Measurements from ENCODE around the gene PTPMT1.
A peak's percentile ranks its signal among the peaks of the same experiment; 100 is the strongest.

The PTPMT1 gene

DNA sequence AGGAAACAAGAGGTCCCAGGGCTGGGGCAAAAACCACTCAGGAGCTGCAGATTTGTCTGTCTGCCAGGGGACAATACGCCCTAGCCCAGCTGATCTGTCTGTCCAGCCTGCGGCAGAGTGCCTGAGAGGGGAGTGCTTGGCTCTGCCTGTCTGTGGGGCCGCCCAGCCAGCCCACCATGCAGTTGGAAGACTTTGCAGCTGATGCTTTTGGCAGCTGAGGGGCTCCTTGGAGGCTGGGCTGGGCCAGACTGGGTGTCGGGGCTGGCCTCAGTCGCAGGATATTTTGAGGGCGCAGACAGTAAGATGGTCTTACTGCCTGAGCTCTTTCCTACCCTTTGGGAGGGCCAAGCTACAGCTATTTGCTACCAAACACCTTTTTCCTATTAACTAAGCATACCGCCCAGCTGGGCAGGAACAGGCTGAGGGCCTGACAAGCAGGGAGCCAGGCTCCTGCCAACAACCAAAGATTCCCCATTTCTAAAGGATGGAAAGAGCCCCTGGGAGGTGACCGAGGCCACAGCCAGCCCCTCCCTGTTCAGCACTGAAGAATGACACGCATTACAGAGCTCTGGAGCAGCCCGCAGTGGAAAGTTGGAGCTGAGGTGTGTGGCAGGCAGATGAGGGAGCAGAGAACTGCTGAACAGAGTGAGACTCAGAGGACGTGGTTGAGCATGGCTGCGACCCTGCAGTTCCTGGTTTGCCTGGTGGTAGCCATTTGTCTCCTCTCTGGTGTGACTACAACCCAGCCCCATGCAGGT lies 20.9 kb downstream of the PTPMT1 start, which contains the start of gene FAM180B:
FAM180B (plus strand) TSS at position 581 of the 758 bp plus-strand sequence; CDS start at position 672, 91 bp downstream.
- no peak for DNase-seq

GRCh38 chr11:47587039-47587716 lies 21.8 kb downstream of the PTPMT1 start:
- DNase-seq, result no peak

DNA sequence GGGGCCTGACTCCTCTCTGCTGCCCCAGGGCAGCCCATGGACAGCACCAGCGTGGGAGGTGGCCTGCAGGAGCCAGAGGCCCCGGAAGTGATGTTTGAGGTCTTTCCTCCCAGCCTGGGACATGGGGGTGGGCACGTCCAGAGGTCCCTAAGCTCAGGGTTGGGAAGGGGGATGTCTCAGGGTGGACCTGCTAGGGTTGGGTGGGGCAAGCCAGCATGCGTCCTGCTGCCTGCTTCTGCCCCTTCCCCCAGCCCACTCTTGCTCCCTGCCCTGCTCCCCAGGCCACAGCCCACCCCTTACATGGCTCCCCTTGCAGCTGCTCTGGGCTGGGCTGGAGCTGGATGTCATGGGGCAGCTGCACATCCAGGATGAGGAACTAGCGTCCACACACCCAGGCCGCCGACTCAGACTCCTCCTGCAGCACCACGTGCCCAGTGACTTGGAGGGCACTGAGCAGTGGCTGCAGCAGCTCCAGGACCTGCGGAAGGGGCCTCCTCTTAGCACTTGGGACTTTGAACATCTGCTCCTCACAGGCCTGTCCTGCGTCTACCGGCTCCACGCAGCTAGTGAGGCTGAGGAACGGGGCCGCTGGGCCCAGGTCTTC lies 22.4 kb downstream of the PTPMT1 start:
- no peak for DNase-seq

DNA sequence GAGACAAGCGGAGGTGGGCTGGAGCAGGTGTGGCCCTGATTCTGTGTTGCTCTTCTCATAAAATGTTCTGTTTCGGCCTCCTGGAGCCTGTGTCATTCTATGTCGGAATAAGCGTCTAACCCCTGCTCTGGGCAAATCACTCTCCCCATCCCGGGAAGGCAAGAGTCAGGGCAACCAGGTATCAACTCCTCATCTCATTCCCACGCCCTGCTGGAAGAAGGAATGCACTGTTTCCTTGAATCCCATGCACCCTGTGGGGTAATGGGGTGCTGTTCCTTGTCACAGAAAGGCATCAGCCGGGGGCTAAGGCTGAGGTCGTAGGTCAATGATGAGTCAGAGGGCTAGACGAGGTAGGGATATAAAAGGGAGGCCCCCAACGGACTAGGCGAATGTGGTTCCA lies 23.7 kb downstream of the PTPMT1 start:
- no peak for DNase-seq

- DNase-seq, result no peak
Observed at GRCh38 chr11:47589584-47589976, 24.2 kb downstream of the PTPMT1 start.

GRCh38 chr11:47589977-47590861 lies 24.8 kb downstream of the PTPMT1 start:
- DNase-seq, result peak; percentile 88

DNA sequence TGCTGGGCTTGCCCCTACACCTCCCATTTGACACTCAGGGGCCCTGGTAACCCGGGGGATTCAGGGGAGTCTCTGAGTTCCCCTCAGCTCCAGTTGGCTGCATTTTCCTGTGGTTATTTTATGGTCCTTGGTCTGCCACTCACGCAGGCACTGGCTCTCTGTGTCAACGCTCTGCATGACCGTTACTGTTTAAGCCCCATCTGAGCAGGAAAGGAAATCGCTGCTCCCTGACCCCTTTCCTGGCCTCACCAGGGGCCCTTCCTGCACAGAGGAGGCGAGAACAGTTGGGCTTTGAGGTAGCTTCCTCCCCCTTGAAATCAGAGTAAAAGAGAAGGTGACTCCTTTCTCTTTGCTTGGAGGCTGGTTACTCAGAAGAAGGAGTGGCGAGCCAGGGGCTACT lies 26.4 kb downstream of the PTPMT1 start:
- peak; percentile 13 for DNase-seq

GRCh38 chr11:47592251-47592650 lies 26.9 kb downstream of the PTPMT1 start:
- DNase-seq, result no peak

DNA sequence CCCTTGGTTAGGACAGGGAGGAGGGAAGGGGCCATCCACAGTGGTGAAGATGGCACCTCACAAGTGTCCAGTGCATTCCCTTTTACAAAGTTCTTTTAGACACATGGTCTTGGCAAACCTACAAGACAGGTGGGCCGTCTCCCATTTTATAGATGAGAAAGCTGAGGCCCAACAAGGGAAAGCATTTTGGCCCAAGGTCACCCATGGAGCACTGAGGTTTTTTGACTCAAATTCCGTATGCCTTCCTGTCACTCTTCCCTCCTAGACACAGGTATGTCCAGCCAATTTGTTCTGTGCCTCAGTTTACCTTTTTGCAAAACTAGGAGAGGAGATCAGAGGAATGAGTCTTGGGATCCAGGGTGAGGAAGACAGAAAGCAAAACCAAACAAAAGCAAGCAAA lies 27.6 kb downstream of the PTPMT1 start:
- DNase-seq, result no peak

DNA sequence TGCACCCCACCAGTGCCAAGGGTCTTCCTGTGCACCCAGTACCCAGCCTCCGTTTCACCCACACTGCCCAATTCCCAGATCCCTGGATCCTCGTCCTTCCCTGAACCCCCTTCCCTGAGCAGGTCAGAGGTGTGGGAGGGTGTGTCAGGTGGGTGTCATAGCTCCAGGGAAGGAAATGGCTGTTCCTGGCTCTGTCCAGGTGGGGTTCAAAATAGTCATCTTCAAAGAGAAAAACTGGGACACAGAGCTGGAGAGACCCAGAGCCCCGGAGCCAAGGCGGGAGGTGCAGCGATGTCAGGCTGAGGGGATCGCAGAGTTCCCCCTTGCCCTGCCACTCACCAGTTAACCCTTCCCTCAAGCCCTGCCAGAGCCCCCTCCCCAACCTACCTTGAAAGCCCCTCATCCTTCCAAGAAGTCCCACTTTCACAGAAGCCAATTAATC lies 28.1 kb downstream of the PTPMT1 start:
- DNase-seq, result no peak

GRCh38 chr11:47593934-47594855 lies 28.8 kb downstream of the PTPMT1 start, which contains the start of gene C1QTNF4:
TSS of gene C1QTNF4 (minus strand) at chr11:47594411. CDS start at chr11:47590810, 3,601 bp downstream.
- peak; percentile 69 for DNase-seq

GRCh38 chr11:47595029-47595428 lies 29.6 kb downstream of the PTPMT1 start:
- DNase-seq, result no peak

DNA sequence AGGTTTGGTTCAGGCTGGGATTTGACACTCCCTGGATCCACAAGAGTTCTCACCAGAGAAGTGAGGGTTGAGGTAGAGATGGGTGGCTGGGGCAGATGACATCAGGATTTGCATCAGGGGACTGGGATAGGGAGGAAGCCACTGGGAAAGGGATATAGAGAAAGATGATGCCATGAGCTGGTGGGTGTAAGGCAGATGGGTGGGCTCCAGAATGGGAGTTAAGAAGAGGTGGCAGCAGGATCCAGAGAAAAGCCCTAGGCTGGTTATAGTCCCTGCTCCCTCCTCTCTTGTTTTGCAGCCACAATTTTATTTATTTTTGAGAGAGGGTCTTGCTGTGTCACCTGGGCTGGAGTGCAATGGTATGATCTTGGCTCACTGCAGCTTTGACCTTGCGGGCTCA lies 30.6 kb downstream of the PTPMT1 start:
- no peak for DNase-seq

DNA sequence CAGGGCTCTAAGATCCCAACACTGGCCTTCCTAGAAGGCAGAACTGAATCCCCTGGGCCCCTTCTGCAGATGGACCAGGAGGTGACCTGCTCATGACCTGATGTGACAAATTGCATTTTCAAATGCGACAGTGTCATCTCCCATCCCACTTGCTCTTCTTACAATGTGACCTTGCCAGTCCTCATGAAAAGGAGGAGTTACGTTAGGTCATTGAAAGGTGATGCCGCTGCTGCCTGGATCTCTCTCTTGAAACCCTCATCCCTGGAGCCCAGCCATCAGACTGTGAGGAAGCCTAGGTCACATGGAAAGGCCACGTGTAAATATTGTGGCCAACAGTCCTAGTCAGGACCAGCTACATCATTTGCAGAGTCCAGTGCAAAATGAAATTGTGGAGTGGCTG lies 34.5 kb downstream of the PTPMT1 start:
- DNase-seq, result no peak

- DNase-seq, result no peak
Observed at GRCh38 chr11:47603295-47603694, 37.9 kb downstream of the PTPMT1 start.

DNA sequence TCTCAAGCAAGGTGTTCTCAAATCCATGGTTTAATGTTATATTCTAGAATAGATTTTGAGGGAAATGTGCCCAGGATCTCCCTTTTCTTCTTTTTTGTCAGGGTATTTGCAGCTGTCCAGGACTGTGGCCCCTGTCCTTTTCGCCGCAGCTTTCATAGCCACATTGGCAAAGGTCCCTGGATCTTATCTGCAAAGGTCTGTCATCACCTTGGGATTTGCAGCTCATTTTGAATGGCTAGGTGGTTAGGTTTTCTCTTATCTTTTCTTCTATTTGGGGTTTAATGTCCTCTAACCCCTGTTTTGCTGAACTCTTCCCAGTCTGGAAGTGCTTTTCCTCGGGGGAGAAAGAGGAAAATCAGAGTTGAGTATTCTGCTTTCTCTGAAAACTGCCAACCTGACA lies 40.5 kb downstream of the PTPMT1 start:
- no peak for DNase-seq

- no peak for DNase-seq
Observed at GRCh38 chr11:47606731-47607130, 41.3 kb downstream of the PTPMT1 start.

- DNase-seq, result no peak
Observed at GRCh38 chr11:47607380-47607779, 42.0 kb downstream of the PTPMT1 start.

DNA sequence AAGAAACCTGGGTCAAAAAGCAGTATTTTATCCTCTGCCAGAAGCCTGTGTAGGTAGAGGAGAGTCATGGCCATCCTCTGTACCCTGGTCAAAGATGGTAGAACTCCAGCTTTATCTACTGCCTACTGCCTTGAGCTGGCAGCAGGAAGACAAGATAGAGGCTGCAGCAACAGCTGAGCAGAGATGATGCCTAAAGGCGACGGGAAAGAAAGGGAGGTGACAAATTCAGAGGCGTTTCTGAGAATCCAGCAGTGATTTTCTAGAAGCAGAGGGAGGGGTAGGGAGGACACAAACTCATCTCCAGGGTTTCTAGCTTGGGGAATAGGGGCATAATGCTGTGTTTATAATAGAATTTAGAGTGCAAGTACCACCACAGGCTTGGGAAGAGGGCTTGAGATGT lies 44.3 kb downstream of the PTPMT1 start:
- DNase-seq, result no peak

- DNase-seq, result no peak
Observed at GRCh38 chr11:47611348-47611794, 46.0 kb downstream of the PTPMT1 start.

DNA sequence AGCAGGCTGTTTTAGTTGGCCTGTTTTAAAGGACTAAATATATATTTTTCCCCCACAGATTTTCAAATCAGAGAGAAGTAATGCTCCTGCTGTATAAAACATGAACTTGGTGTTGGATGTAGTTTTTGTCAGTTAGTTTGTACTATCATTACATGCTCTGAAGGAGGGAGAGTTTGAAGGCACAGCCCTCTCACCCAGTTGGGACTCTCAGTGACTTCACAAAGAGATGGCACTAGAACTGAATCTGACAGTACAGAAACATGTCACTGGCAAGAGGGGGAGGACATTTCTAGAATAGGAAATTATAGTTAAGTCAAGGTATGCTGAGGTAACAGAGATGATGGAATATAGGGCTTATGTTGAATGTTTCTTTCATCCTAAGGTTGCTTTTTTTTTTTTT lies 49.9 kb downstream of the PTPMT1 start:
- DNase-seq, result no peak

Measured in retina (tissue), 1 donor.